Fibroblast of skin of abdomen (primary cell): Measurements from ENCODE around the gene ELN.

Source experiments
- DNase-seq: peaks from one replicate; pipeline ENCODE4 v3.0.0-alpha.2; 2013

ELN gene

DNA sequence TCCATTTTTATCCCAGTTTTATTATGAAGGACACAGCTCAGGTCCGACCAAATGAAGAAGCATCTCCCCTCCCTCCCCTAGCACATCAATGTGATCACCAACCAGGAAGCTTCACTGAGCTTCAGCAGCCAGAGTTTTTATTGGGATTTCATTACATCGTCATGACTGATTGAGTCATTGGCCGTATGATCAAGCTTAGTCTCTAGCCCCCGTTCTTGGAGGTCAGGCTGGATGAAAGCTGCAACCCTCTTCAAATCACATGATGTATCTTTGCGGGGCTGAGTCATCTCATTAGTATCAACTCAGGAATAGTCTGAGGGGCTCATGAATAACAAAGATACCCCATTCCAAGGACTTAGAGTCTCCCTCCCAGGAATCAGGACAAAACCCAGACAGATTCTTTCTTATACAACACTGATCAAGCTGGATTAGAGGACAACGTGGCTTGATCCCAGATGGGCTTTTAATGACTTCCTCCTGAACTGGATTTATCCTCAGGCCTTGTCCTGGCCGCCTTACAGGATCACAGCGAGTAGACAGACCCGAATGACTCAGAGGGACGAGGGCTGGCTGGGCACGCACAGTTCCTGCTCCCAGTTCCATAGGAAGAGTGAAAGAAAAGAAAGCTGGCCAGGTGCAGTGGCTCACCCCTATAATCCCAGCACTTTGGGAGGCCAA lies 70.1 kb downstream of the ELN start:
- DNase-seq = peak; percentile 97

DNA sequence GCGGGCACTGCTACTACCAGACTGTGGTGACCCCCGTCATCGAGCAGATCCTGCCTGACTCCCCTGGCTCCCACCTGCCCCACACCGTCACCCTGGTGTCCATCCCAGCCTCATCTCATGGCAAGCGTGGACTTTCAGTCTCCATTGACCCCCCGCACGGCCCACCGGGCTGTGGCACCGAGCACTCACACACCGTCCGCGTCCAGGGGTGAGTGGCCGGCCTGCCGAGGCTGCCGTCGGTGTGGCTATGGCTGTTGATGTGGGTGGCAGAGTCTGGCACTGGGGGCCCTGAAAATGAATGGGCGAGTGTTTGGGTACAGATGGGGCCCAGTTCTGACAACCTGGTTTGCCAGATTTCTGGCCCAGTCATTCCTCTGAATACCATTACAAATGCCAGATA lies 71.1 kb downstream of the ELN start:
- no peak for DNase-seq

DNA sequence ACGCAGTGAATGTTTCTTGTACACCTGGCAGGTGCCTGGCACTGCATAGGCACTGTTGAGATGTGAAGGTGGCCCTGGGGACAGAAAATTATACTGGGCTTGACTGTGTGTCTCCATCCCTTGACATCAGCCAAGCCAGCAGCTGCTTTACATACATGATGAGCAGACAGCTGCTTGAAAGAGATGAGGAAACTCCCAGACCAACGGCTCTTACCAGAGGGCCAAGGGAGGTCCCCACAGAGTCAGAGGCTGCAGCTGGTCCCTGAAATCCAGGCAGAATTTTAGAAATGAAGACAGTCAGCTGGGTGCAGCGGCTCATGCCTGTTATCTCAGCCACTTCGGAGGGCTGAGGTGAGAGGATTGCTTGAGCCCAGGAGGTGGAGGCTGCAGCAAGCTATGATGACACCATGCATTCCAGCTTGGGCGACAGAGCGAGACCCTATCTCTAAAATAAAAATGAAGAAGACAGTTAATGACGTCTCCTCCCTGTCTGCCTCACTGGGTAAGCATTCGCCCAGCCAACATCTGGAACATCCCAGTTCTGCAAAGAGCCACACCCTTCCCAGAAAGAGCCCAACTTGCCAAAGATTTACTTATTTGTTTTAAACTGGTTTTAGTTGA lies 73.2 kb downstream of the ELN start:
- DNase-seq = no peak

DNA sequence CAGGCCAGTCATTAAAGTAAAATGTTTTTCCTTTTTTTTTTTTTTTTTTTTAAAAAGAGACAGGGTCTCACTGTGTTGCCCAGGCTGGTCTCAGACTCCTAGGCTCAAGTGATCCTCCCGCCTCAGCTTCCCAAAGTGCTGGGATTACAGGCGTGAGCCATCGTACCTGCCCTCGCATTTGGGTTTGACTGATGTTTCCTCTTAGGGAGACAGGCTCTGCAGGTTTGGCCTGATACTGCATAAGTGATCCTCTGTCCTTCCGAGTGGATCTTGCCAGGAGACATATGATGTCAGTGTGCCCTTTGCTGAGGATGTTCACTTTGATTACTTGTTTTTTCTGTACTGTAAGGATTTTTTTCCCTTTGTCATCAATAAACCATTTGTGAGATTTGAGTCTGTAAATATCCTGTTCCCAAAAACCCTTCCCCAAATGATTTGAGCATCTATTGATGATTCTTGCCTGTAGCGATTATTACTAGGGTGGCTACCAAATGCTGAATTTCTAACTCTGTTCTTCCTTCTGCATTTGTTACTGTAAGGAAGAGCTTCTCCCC lies 75.3 kb downstream of the ELN start:
- no peak for DNase-seq

DNA sequence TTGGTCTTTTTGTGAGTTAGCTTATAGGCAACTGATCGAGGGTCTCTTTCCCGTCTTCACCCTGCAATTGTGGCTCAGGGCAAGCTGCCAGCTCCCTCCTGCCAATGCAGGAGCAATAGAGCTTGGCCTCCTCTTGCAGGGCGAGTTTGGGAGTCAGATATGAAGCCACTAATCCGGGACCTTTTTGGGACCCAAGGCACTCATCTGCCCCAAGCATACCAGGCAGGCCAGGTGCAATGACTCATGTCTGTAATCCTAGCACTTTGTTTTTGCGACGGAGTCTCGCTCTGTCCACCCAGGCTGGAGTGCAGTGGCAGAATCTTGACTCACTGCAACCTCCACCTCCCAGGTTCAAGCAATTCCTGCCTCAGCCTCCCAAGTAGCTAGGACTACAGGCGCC lies 76.7 kb downstream of the ELN start:
- DNase-seq = no peak

DNA sequence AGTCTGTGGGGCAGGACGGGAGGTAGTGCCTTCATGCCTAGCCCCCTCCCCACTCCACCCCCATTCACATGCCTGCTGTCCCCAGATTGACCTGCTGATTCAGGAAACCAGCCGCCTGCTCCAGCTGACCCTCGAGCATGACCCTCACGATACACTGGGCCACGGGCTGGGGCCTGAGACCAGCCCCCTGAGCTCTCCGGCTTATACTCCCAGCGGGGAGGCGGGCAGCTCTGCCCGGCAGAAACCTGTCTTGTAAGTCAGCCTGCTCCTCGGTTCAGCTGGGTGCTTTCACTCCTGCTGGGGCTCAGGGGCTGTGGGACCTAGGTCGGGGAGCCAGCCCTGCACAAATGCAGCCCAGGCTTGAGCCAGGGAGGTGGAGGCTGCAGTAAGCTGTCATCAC lies 78.0 kb downstream of the ELN start:
- no peak for DNase-seq

DNA sequence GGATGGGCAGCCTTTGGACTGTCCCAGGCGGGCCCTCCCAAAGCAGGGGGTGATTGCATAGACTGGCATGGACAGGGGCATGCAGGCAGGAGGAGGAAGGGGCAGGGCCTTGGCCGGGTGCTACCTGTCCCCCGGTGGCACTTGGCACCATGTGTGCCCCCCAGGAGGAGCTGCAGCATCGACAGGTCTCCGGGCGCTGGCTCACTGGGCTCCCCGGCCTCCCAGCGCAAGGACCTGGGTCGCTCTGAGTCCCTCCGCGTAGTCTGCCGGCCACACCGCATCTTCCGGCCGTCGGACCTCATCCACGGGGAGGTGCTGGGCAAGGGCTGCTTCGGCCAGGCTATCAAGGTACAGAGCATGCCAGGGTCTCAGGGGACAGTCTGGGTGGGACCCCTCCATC lies 78.9 kb downstream of the ELN start:
- no peak for DNase-seq

DNA sequence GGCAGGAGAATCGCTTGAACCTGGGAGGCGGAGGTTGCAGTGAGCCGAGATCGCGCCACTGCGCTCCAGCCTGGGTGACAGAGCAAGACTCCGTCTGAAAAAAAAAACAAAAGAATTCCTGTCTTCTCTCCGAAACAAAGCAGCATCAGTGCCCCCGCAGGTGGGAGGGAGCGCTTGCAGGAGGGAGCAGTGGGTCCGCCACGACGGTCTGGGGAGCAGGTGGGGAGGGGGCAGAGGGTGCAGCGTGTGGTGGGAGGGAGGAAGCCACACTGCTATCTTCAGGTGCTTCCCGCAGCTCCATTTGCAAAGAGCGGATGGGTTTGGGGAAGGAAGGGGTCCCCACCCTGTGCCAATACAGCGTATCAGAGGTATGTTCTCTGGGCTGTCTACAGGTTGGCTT lies 87.4 kb downstream of the ELN start:
- DNase-seq = no peak

DNA sequence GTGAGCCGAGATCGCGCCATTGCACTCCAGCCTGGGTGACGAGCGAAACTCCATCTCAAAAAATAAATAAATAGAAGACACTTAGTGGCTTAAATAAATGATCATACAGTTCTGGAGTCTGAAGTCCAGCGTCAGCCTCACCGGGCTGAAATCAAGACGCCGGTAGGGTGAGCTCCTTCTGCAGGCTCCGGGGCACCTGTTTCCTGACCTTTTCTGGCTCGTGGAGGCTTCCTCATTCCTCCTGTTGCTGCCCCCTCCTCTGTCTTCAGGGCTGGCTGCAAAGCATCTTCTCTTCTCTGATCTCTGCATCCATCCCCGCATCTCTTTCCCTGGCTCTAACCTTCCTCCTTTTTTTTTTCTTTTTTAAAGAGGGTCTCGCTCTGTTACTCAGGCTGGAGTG lies 88.4 kb downstream of the ELN start:
- no peak for DNase-seq
